K562 (cell line): ENCODE data around the gene AKAP10. TPM values are rescaled to one million over a fixed set of nuclear protein-coding genes. Genes with fewer than 3 reads are reported as not detected.

Experiments used
- ATAC-seq: fragments of 200-7000 bp; cut with Tn5 transposase; 3 replicates; pipeline ENCODE4 v1.9.1; 2020; ENCODE audit warnings: moderate library complexity
- Bru-seq: library from RNA; stranded (reverse); fragments of 400-500 nt; gene quantifications from one replicate; lab custom pipeline; 2021; lab: Mats Ljungman, UMichigan
- BruChase-seq, 2 experiments: library from RNA; stranded (reverse); fragments of 400-500 nt; gene quantifications; one replicate each; lab custom pipeline; 2021; lab: Mats Ljungman, UMichigan
- BruUV-seq: library from RNA; stranded (reverse); fragments of 400-500 nt; replicated peaks from 2 replicates; lab custom pipeline; 2021; lab: Mats Ljungman, UMichigan
- CTCF ChIA-PET: fragments of 300-600 bp; formaldehyde crosslinking; extraction: SDS; loops from one replicate; lab custom pipeline; 2021; ENCODE audit warnings: low intra/inter-chr PET ratio; lab: Yijun Ruan, JAX
- POLR2A ChIA-PET: fragments of 300-600, 350-650 bp; sonication (Branson Sonifier 250); formaldehyde crosslinking; extraction: SDS; loops from one replicate; lab custom pipeline; 2021; ENCODE audit warnings: antibody characterized with exemption, inconsistent platforms; lab: Yijun Ruan, JAX
- DNase-seq, 4 experiments: peaks; one replicate each; pipeline versions ENCODE4 v3.0.0 to v3.0.0-alpha.2; 2011 to 2018; ENCODE audit warnings: low spot score in 3 of 4, mixed read lengths in 3 of 4; ENCODE audit errors: extremely low read depth in 1 of 4
- FAIRE-seq: peaks from 2 replicates; lab custom pipeline; 2011; peaks lifted over from hg19 to GRCh38; lab: Jason Lieb, UNC
- H2AFZ ChIP-seq: 2 replicates; pipeline ENCODE4 v1.6.0; 2011; ENCODE audit warnings: low read depth, low read length, control low read depth, inconsistent platforms
- H3K27ac ChIP-seq: fragments of 200-600 bp; 3 replicates; pipeline ENCODE4 v1.8.0; 2011; ENCODE audit warnings: low read depth, mild to moderate bottlenecking, control low read depth, inconsistent platforms, low read length, moderate library complexity, mixed read lengths; ENCODE audit errors: extremely low read depth
- H3K27me3 ChIP-seq, 2 experiments: fragments of 300-600 bp in 1 of 2; 2 replicates in 1 of 2; 3 replicates in 1 of 2; pipeline versions ENCODE4 v1.6.0 to v1.8.0; 2011; ENCODE audit warnings: inconsistent platforms in 2 of 2, low read length in 2 of 2, mild to moderate bottlenecking in 1 of 2, mixed read lengths in 1 of 2, moderate library complexity in 1 of 2; ENCODE audit not compliant: control insufficient read depth in 2 of 2, insufficient read depth in 2 of 2
- H3K36me3 ChIP-seq: fragments of 300-600 bp; 3 replicates; pipeline ENCODE4 v1.8.0; 2011; ENCODE audit warnings: mild to moderate bottlenecking, low read length, inconsistent platforms; ENCODE audit not compliant: control insufficient read depth, insufficient read depth
- H3K4me1 ChIP-seq, 2 experiments: fragments of 200-600 bp in 1 of 2; replicated peaks in 1 of 2; 2 replicates in 1 of 2; 3 replicates in 1 of 2; pipeline versions ENCODE4 v1.5.1 to v1.8.0; 2011; ENCODE audit warnings: inconsistent platforms in 2 of 2, low read length in 2 of 2, mild to moderate bottlenecking in 1 of 2, mixed read lengths in 1 of 2, moderate library complexity in 1 of 2; ENCODE audit not compliant: control insufficient read depth in 2 of 2, insufficient read depth in 2 of 2
- H3K4me2 ChIP-seq: 2 replicates; pipeline ENCODE4 v1.6.1; 2011; ENCODE audit warnings: low read length, control low read depth, inconsistent platforms, mixed read lengths; ENCODE audit not compliant: insufficient read depth
- H3K4me3 ChIP-seq: fragments of 200-600 bp; sonication (generic), shearing (Covaris generic); 2 replicates; pipeline ENCODE4 v1.5.1; 2016; ENCODE audit warnings: control low read depth, inconsistent platforms
- H3K79me2 ChIP-seq: fragments of 200-600 bp; 3 replicates; pipeline ENCODE4 v1.8.0; 2011; ENCODE audit warnings: low read length, inconsistent platforms; ENCODE audit not compliant: control insufficient read depth, insufficient read depth
- H3K9ac ChIP-seq, 2 experiments: 2 replicates each; pipeline versions ENCODE4 v1.6.0 to v1.6.1; 2011; ENCODE audit warnings: low read depth in 2 of 2, low read length in 2 of 2, control low read depth in 1 of 2, inconsistent platforms in 1 of 2, mild to moderate bottlenecking in 1 of 2, mixed read lengths in 1 of 2; ENCODE audit not compliant: insufficient read depth in 1 of 2
- H3K9me1 ChIP-seq: one replicate; pipeline ENCODE4 v1.6.0; 2011; ENCODE audit warnings: inconsistent platforms, mild to moderate bottlenecking, low read length, moderate library complexity; ENCODE audit not compliant: control insufficient read depth, insufficient read depth
- H3K9me3 ChIP-seq: replicated peaks from 2 replicates; pipeline ENCODE4 v1.5.1; 2011; ENCODE audit warnings: low read depth, low read length, inconsistent platforms; ENCODE audit not compliant: control insufficient read depth, insufficient read depth
- H4K20me1 ChIP-seq: replicated peaks from 2 replicates; pipeline ENCODE4 v1.6.1; 2011; ENCODE audit warnings: low read length, inconsistent platforms, mixed read lengths; ENCODE audit not compliant: control insufficient read depth, insufficient read depth
- CBX2 ChIP-seq: fragments of 200-600 bp; sonication (generic); IDR thresholded peaks from one replicate; pipeline ENCODE4 v1.6.1; 2012; ENCODE audit warnings: mild to moderate bottlenecking, low read length, inconsistent platforms; ENCODE audit not compliant: insufficient read depth, poor library complexity, severe bottlenecking
- FOXP4 ChIP-seq: sonication (generic); formaldehyde crosslinking; IDR thresholded peaks from 2 replicates; pipeline ENCODE4 v1.8.0; 2022; ENCODE audit warnings: mild to moderate bottlenecking, missing genetic modification reagents, borderline replicate concordance
- HIVEP1 ChIP-seq: fragments of 250-450 bp; sonication (Bioruptor Pico); IDR thresholded peaks from 2 replicates; pipeline ENCODE4 v1.4.0; 2020; ENCODE audit warnings: mild to moderate bottlenecking
- SIN3A ChIP-seq, 2 experiments: fragments of 150-350 bp in 1 of 2; IDR thresholded peaks; 2 replicates each; pipeline ENCODE4 v1.6.1; 2011 to 2016; ENCODE audit warnings: borderline replicate concordance in 2 of 2, low read depth in 2 of 2, low read length in 2 of 2, mild to moderate bottlenecking in 2 of 2, moderate library complexity in 2 of 2; ENCODE audit not compliant: control insufficient read depth in 1 of 2
- ZNF175 ChIP-seq: fragments of 200-800 bp; sonication (Bioruptor generic); IDR thresholded peaks from 2 replicates; pipeline ENCODE4 v1.6.1; 2016; ENCODE audit warnings: low read depth, mild to moderate bottlenecking, missing genetic modification characterization, missing compliant biosample characterization
- WGBS: fragments of 100-300 bp; shearing (Covaris generic); methylation state at CpG from one replicate; pipeline ENCODE4 v1.1.6; 2016; ENCODE audit warnings: low coverage, mixed read lengths; ENCODE audit not compliant: insufficient coverage; ENCODE audit errors: missing lambda C conversion rate; 5-methylcytosine and 5-hydroxymethylcytosine counted together
- in situ Hi-C: fragments of 300-500 bp; cut with MboI; formaldehyde crosslinking; loops from 4 replicates; pipeline ENCODE4 v1.15.0; 2018; ENCODE audit warnings: inconsistent platforms, mixed read lengths
- intact Hi-C: fragments of 100-400 bp; cut with micrococcal nuclease; formaldehyde crosslinking; loops from 2 replicates; pipeline ENCODE4 v1.14.2; 2022
- long read RNA-seq, 3 experiments: library from polyadenylated mRNA in 2 of 3; library from RNA in 1 of 3; unstranded in 2 of 3; stranded (forward) in 1 of 3; transcript quantifications; one replicate each; pipeline ENCODE4 v2.0.0, GENCODE V29; 2019 to 2022
- polyA minus RNA-seq, 3 experiments: library from RNA; depleted of rRNA, polyadenylated mRNA; stranded (reverse); fragments of >200 nt; gene quantifications; 2 replicates each; pipeline ENCODE4 v1.2.3, GENCODE V29; 2011
- polyA plus RNA-seq, 8 experiments: library from polyadenylated mRNA; depleted of rRNA in 4 of 8; stranded (reverse) in 5 of 8; unstranded in 3 of 8; fragments of >200 nt; fragmentation: Nextera tagmentation in 2 of 8; fragmentation: Illumina TruSeq in 1 of 8; extraction: Ambion mirVana in 2 of 8; extraction: Trizol in 1 of 8; gene quantifications; 2 replicates each; pipeline versions ENCODE4 v1.2.1 to v1.2.3, GENCODE V29; 2011 to 2014; ENCODE audit warnings: inconsistent platforms in 1 of 8, missing spikeins in 1 of 8
- total RNA-seq, 7 experiments: library from RNA; depleted of rRNA in 6 of 7; stranded (reverse); fragments of >200 nt in 6 of 7; fragmentation: Illumina TruSeq in 2 of 7; extraction: Trizol in 2 of 7; gene quantifications; 2 replicates each; pipeline versions ENCODE4 v1.2.1 to v1.2.3, GENCODE V29; 2011 to 2021; ENCODE audit warnings: low replicate concordance in 1 of 7
- TF ChIP-seq, protein P1 (sequence below), 3 experiments: fragments of 200-800 bp in 1 of 3; fragments of 250-450 bp in 1 of 3; fragments of 450-650 bp in 1 of 3; sonication (Bioruptor Pico) in 1 of 3; sonication (Bioruptor generic) in 1 of 3; formaldehyde crosslinking in 1 of 3; IDR thresholded peaks; 2 replicates each; pipeline versions ENCODE4 v1.6.1 to v1.8.0; 2016 to 2022; ENCODE audit warnings: mild to moderate bottlenecking in 2 of 3, missing genetic modification characterization in 2 of 3, missing compliant biosample characterization in 1 of 3, moderate library complexity in 1 of 3

AKAP10 gene
- 44.9 and 127 TPM in 2 replicates for total RNA-seq (2011; cell fraction: chromatin; rRNA removed; ENCODE audit: low replicate concordance)
- 19.7 and 25.9 TPM in 2 replicates for total RNA-seq (2011; cell fraction: nucleolus; rRNA removed)
- total RNA-seq (2011; cell fraction: nucleoplasm; rRNA removed) = 38.6 and 44.4 TPM in 2 replicates
- total RNA-seq (2014; rRNA removed) (5.3 and 5.8 TPM in 2 replicates), total RNA-seq (2014; rRNA removed; fragmentation: Illumina TruSeq; extraction: Trizol) (13.6 and 15.0 TPM in 2 replicates), total RNA-seq (2015; rRNA removed; fragmentation: Illumina TruSeq; extraction: Trizol) (10.3 and 12.0 TPM in 2 replicates), total RNA-seq (2021) (13.8 and 14.4 TPM in 2 replicates), polyA plus RNA-seq (2011; rRNA removed) (20.3 and 21.1 TPM in 2 replicates), polyA plus RNA-seq (2014; fragmentation: Illumina TruSeq; extraction: Trizol) (8.2 and 9.0 TPM in 2 replicates), polyA plus RNA-seq (2014; fragmentation: Nextera tagmentation; extraction: Ambion mirVana) (1 to 10 TPM; 4.0 to 4.3 TPM), polyA plus RNA-seq (2014; rRNA removed) (8.0 and 8.6 TPM in 2 replicates), polyA minus RNA-seq (2011; rRNA and poly(A)+ RNA removed) (39.6 and 42.2 TPM in 2 replicates), Bru-seq, nascent RNA (percentile 74 among the genes with signal in this experiment), BruChase-seq, experiment 1, labeled RNA remaining after a 2-hour chase (percentile 84 among the genes with signal in this experiment), BruChase-seq, experiment 2, labeled RNA remaining after a 6-hour chase (percentile 84 among the genes with signal in this experiment)
- 5.6 and 10.4 TPM in 2 replicates for polyA plus RNA-seq (2011; cell fraction: cytosol; rRNA removed)
- 23.1 and 29.8 TPM in 2 replicates for polyA plus RNA-seq (2011; cell fraction: nucleus; rRNA removed)
- 5.3 and 7.3 TPM in 2 replicates for polyA plus RNA-seq (2012)
- 8.7 and 10.1 TPM in 2 replicates for polyA minus RNA-seq (2011; cell fraction: cytosol; rRNA and poly(A)+ RNA removed)
- polyA minus RNA-seq (2011; cell fraction: nucleus; rRNA and poly(A)+ RNA removed) = 13.3 and 20.7 TPM in 2 replicates
- long read RNA-seq, experiment 1, full-length matches to known transcripts = 35 of 61 reads
- long read RNA-seq, experiment 1, partial matches to known transcripts = 8 of 61 reads
- long read RNA-seq, experiment 1, other reads (novel, unspliced or antisense) = 18 of 61 reads
- long read RNA-seq, experiment 2, full-length matches to known transcripts = 1 of 7 reads
- long read RNA-seq, experiment 2, partial matches to known transcripts = 1 of 7 reads
- long read RNA-seq, experiment 2, other reads (novel, unspliced or antisense) = 5 of 7 reads
- long read RNA-seq, experiment 3, full-length matches to known transcripts = 2 of 3 reads
- long read RNA-seq, experiment 3, partial matches to known transcripts = 1 of 3 reads
- long read RNA-seq, experiment 3, other reads (novel, unspliced or antisense) = 0 of 3 reads

DNA sequence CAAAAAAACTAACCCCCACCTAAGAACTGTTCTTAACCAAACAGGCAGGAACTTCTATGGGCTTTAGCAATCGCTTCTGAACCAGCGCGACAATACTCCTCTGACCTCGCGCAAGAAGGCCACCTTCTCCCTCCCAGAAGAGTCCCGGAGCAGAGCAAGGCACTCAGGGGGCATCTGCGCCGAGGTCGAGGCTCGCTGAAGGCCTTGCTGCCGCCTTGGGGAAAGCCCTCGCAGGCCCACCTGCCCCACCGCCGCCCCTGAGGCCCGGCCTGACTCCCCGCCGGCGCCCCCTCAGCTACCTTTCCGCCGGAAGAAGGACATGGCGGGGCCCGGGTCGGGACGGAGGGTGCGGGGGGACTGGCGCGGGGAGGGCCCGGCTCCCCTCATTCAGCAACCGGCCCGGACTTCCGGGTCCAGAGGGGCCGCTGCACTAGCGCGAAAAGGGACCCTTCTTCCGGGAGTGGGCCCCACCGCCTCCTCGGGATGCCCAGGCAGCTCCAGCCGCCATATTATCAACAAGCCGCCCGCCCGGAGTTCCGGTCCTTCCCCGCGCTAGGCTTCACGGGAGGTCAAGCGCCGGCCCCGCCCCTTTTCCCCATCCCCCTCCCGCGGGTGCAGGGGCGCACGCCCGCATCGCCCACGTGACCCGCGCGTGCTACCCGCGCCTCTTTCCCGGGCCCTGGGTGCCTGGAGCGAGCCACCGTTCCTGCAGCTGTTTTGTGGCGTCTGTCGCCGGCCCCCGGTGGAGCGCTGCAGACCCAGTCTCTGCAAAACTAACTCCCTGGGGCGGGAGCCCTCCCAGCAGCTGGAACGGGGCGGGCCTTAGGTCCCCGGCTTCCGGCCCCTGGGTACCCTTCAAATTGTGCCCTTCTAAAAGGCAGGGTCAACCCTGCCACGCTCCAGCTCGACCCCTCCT lies at the start of gene AKAP10:
Gene AKAP10, minus strand, starts transcription at position 536 of the 916 bp plus-strand sequence. Its CDS starts 149 bp downstream, at position 387.
- FAIRE-seq = no peak
- CTCF ChIA-PET = no interaction called here
- peaks cover 7 to 8% of the 10 kb centered on the region in 2 experiments; a peak in 4 of 5 replicates for H3K4me1 ChIP-seq
- POLR2A ChIA-PET = interaction anchor here (1.2 kb wide), 1 partner anchor 33 kb away, joined by 3 read pairs; no protein-coding TSS in a partner anchor
- peak within 1 kb of the TSS; percentile 93 for H3K27ac ChIP-seq
- H3K4me2 ChIP-seq = peak within 1 kb of the TSS; percentile 91
- peak within 1 kb of the TSS; percentile 96 to 97 for H3K9ac ChIP-seq
- under 1% methylated on average over 21 of the region's 75 CpGs for WGBS
- H3K9me1 ChIP-seq = no peaks in the 10 kb centered on the region
- no peaks in the 10 kb centered on the region for H3K27me3 ChIP-seq
- H4K20me1 ChIP-seq = no peaks in the 10 kb centered on the region
- peaks cover 9% of the 10 kb centered on the region for H3K9me3 ChIP-seq
- ATAC-seq = peak; percentile 98
- peak within 1 kb of the TSS; percentile 94 for H3K4me3 ChIP-seq
- intact Hi-C loops (no loop called here), in situ Hi-C loops (no loop called here)
- H2AFZ ChIP-seq = peak within 1 kb of the TSS; percentile 89
- H3K36me3 ChIP-seq = peaks cover 26% of the 10 kb centered on the region; the same call in 2 of the 3 replicates
- peak; percentile 90 to 92 (median 91) for DNase-seq
- peaks cover 51% of the 10 kb centered on the region for H3K79me2 ChIP-seq
- BruUV-seq = no TSS peak
- TF ChIP-seq, protein P1, sequence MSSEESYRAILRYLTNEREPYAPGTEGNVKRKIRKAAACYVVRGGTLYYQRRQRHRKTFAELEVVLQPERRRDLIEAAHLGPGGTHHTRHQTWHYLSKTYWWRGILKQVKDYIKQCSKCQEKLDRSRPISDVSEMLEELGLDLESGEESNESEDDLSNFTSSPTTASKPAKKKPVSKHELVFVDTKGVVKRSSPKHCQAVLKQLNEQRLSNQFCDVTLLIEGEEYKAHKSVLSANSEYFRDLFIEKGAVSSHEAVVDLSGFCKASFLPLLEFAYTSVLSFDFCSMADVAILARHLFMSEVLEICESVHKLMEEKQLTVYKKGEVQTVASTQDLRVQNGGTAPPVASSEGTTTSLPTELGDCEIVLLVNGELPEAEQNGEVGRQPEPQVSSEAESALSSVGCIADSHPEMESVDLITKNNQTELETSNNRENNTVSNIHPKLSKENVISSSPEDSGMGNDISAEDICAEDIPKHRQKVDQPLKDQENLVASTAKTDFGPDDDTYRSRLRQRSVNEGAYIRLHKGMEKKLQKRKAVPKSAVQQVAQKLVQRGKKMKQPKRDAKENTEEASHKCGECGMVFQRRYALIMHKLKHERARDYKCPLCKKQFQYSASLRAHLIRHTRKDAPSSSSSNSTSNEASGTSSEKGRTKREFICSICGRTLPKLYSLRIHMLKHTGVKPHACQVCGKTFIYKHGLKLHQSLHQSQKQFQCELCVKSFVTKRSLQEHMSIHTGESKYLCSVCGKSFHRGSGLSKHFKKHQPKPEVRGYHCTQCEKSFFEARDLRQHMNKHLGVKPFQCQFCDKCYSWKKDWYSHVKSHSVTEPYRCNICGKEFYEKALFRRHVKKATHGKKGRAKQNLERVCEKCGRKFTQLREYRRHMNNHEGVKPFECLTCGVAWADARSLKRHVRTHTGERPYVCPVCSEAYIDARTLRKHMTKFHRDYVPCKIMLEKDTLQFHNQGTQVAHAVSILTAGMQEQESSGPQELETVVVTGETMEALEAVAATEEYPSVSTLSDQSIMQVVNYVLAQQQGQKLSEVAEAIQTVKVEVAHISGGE (CRISPR knock-in tag; IDR thresholded peaks at IDR 0.05) = peak in 2 of 3 experiments; percentile 37 to 76; a peak in 2 of 6 replicates
- no peak for TF ChIP-seq ZNF175 (CRISPR knock-in tag)
- TF ChIP-seq SIN3A (IDR thresholded peaks at IDR 0.05; ENCODE audit: borderline replicate concordance in 2 of 2, control insufficient read depth in 1 of 2, low read depth in 2 of 2, low read length in 2 of 2) = no peak
- TF ChIP-seq HIVEP1 (CRISPR knock-in tag) = no peak
- TF ChIP-seq CBX2 = no peak
- peak; percentile 91; the same call in 1 of the 2 replicates for TF ChIP-seq FOXP4 (CRISPR knock-in tag)
